ENCODE results near the gene POFUT1. TPM values are rescaled to one million over a fixed set of nuclear protein-coding genes. Genes with fewer than 3 reads are reported as not detected.

The POFUT1 gene
- total RNA-seq, 1 experiment from 2014 or later = 29.4 TPM

- no peak for TF ChIP-seq ZNF281 (CRISPR knock-in tag; IDR thresholded peaks at IDR 0.05)
- no peak for TF ChIP-seq NFATC4 (CRISPR knock-in tag; IDR thresholded peaks at IDR 0.05)
- no peak for TF ChIP-seq CTCF (IDR thresholded peaks at IDR 0.05)
- TF ChIP-seq ESRRA (CRISPR knock-in tag; IDR thresholded peaks at IDR 0.05; ENCODE audit: borderline replicate concordance) = no peak
- TF ChIP-seq, protein P1, sequence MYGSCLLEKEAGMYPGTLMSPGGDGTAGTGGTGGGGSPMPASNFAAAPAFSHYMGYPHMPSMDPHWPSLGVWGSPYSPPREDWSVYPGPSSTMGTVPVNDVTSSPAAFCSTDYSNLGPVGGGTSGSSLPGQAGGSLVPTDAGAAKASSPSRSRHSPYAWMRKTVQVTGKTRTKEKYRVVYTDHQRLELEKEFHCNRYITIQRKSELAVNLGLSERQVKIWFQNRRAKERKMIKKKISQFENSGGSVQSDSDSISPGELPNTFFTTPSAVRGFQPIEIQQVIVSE (CRISPR knock-in tag; IDR thresholded peaks at IDR 0.05; ENCODE audit: borderline replicate concordance) = no peak
- no peak for TF ChIP-seq ETV6 (CRISPR knock-in tag; IDR thresholded peaks at IDR 0.05)
- TF ChIP-seq, protein P2, sequence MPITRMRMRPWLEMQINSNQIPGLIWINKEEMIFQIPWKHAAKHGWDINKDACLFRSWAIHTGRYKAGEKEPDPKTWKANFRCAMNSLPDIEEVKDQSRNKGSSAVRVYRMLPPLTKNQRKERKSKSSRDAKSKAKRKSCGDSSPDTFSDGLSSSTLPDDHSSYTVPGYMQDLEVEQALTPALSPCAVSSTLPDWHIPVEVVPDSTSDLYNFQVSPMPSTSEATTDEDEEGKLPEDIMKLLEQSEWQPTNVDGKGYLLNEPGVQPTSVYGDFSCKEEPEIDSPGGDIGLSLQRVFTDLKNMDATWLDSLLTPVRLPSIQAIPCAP (CRISPR knock-in tag; IDR thresholded peaks at IDR 0.05) = no peak
These were observed 34.1 kb downstream of the POFUT1 start (continued) for GRCh38 chr20:32241807-32242206.

- no peaks in the 10 kb centered on the region for H3K9me3 Mint-ChIP-seq
- ChIA-PET POLR2A (no interaction called here), CTCF (no interaction called here)
- no peaks in the 10 kb centered on the region for H3K27me3 Mint-ChIP-seq (ENCODE audit: low read depth)
- no peaks in the 10 kb centered on the region for H3K36me3 Mint-ChIP-seq
- H3K4me1 Mint-ChIP-seq = peaks cover 11% of the 10 kb centered on the region
- DNase-seq (ENCODE audit: low spot score) = no peak
- no peak overlapping the region for H3K4me3 Mint-ChIP-seq
- no peak overlapping the region; the same call in 1 of the 2 replicates for H3K27ac Mint-ChIP-seq
- no peak for ATAC-seq
- TF ChIP-seq, protein P3, sequence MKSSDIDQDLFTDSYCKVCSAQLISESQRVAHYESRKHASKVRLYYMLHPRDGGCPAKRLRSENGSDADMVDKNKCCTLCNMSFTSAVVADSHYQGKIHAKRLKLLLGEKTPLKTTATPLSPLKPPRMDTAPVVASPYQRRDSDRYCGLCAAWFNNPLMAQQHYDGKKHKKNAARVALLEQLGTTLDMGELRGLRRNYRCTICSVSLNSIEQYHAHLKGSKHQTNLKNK (CRISPR knock-in tag; IDR thresholded peaks at IDR 0.05) = no peak
- no peak for TF ChIP-seq NR2C2 (CRISPR knock-in tag; IDR thresholded peaks at IDR 0.05)
- no peak for TF ChIP-seq RELA (CRISPR knock-in tag; IDR thresholded peaks at IDR 0.05; ENCODE audit: borderline replicate concordance)
- TF ChIP-seq NR3C1 (CRISPR knock-in tag; conservative IDR thresholded peaks at IDR 0.05; ENCODE audit: low read depth) = no peak
- no peak for TF ChIP-seq NFE2L1 (CRISPR knock-in tag; IDR thresholded peaks at IDR 0.05)
- no peak for TF ChIP-seq FOXP4 (CRISPR knock-in tag; IDR thresholded peaks at IDR 0.05)
- TF ChIP-seq OVOL2 (CRISPR knock-in tag; IDR thresholded peaks at IDR 0.05; ENCODE audit: borderline replicate concordance) = no peak
- TF ChIP-seq MXD4 (CRISPR knock-in tag; IDR thresholded peaks at IDR 0.05; ENCODE audit: borderline replicate concordance) = no peak
- TF ChIP-seq, protein P4, sequence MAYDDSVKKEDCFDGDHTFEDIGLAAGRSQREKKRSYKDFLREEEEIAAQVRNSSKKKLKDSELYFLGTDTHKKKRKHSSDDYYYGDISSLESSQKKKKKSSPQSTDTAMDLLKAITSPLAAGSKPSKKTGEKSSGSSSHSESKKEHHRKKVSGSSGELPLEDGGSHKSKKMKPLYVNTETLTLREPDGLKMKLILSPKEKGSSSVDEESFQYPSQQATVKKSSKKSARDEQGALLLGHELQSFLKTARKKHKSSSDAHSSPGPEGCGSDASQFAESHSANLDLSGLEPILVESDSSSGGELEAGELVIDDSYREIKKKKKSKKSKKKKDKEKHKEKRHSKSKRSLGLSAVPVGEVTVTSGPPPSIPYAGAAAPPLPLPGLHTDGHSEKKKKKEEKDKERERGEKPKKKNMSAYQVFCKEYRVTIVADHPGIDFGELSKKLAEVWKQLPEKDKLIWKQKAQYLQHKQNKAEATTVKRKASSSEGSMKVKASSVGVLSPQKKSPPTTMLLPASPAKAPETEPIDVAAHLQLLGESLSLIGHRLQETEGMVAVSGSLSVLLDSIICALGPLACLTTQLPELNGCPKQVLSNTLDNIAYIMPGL (CRISPR knock-in tag; IDR thresholded peaks at IDR 0.05) = no peak
- TF ChIP-seq JAZF1 (CRISPR knock-in tag; IDR thresholded peaks at IDR 0.05) = no peak
- TF ChIP-seq CBFB (CRISPR knock-in tag; IDR thresholded peaks at IDR 0.05; ENCODE audit: low read depth) = no peak
- TF ChIP-seq ZNF281 (CRISPR knock-in tag; IDR thresholded peaks at IDR 0.05) = no peak
- TF ChIP-seq, protein P5, sequence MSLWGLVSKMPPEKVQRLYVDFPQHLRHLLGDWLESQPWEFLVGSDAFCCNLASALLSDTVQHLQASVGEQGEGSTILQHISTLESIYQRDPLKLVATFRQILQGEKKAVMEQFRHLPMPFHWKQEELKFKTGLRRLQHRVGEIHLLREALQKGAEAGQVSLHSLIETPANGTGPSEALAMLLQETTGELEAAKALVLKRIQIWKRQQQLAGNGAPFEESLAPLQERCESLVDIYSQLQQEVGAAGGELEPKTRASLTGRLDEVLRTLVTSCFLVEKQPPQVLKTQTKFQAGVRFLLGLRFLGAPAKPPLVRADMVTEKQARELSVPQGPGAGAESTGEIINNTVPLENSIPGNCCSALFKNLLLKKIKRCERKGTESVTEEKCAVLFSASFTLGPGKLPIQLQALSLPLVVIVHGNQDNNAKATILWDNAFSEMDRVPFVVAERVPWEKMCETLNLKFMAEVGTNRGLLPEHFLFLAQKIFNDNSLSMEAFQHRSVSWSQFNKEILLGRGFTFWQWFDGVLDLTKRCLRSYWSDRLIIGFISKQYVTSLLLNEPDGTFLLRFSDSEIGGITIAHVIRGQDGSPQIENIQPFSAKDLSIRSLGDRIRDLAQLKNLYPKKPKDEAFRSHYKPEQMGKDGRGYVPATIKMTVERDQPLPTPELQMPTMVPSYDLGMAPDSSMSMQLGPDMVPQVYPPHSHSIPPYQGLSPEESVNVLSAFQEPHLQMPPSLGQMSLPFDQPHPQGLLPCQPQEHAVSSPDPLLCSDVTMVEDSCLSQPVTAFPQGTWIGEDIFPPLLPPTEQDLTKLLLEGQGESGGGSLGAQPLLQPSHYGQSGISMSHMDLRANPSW (CRISPR knock-in tag; conservative IDR thresholded peaks at IDR 0.05; ENCODE audit: low read depth) = no peak
- no peak for TF ChIP-seq ZNF671 (CRISPR knock-in tag; IDR thresholded peaks at IDR 0.05)
These were observed 36.6 kb downstream of the POFUT1 start for GRCh38 chr20:32244150-32244823.
